Cardiac muscle cell (in vitro differentiated cells and primary cell): ENCODE measurements around the gene PRKAG2. TPM values are rescaled to one million over a fixed set of nuclear protein-coding genes. Genes with fewer than 3 reads are reported as not detected.

ENCODE experiments used
- DNase-seq, 2 donors: peaks; one replicate each; pipeline versions ENCODE4 v3.0.0 to v3.0.0-alpha.2; 2010 to 2017; ENCODE audit warnings: low read depth in 1 of 2, low spot score in 1 of 2
- H3K27ac ChIP-seq: fragments of 200-600 bp; sonication (generic); 2 replicates; pipeline ENCODE4 v1.5.1; 2016
- H3K27me3 ChIP-seq: fragments of 200-600 bp; sonication (generic); 2 replicates; pipeline ENCODE4 v1.6.0; 2016; ENCODE audit warnings: control low read depth
- H3K36me3 ChIP-seq: fragments of 200-600 bp; sonication (generic); 2 replicates; pipeline ENCODE4 v1.5.1; 2016; ENCODE audit warnings: control low read depth
- H3K4me1 ChIP-seq: fragments of 200-600 bp; sonication (generic); 2 replicates; pipeline ENCODE4 v1.8.1; 2017; ENCODE audit warnings: low read depth, mild to moderate bottlenecking, mixed run types
- H3K4me3 ChIP-seq: fragments of 200-600 bp; sonication (generic); 2 replicates; pipeline ENCODE4 v1.5.1; 2016; ENCODE audit warnings: mild to moderate bottlenecking
- H3K9me3 ChIP-seq: fragments of 200-600 bp; sonication (generic); 2 replicates; pipeline ENCODE4 v1.5.1; 2017; ENCODE audit warnings: low read depth, mild to moderate bottlenecking, control low read depth
- polyA plus RNA-seq: library from polyadenylated mRNA; unstranded; fragments of >200 nt; fragmentation: Nextera tagmentation; extraction: Ambion mirVana; gene quantifications from 2 replicates; pipeline ENCODE4 v1.2.1, GENCODE V29; 2016
- total RNA-seq: library from RNA; depleted of rRNA; stranded (reverse); fragments of >200 nt; gene quantifications from 2 replicates; pipeline ENCODE4 v1.2.3, GENCODE V29; 2016
- TF ChIP-seq, protein P1 (sequence below): IDR thresholded peaks from 2 replicates; pipeline ENCODE4 v1.5.1; 2012; ENCODE audit warnings: low read depth, mild to moderate bottlenecking, low read length

Gene PRKAG2
- total and polyA plus RNA-seq, 2 experiments from 2014 or later: 43.4 to 85.3 TPM

GRCh38 chr7:151836191-151836926 lies 40.6 kb downstream of the PRKAG2 start:
- Histone ChIP-seq H3K36me3 (no peaks in the 10 kb centered on the region), H3K4me3 (no peak overlapping the region), H3K4me1 (peaks cover 5% of the 10 kb centered on the region), H3K9me3 (no peaks in the 10 kb centered on the region), H3K27me3 (no peaks in the 10 kb centered on the region), H3K27ac (no peak overlapping the region)
- TF ChIP-seq, protein P1, sequence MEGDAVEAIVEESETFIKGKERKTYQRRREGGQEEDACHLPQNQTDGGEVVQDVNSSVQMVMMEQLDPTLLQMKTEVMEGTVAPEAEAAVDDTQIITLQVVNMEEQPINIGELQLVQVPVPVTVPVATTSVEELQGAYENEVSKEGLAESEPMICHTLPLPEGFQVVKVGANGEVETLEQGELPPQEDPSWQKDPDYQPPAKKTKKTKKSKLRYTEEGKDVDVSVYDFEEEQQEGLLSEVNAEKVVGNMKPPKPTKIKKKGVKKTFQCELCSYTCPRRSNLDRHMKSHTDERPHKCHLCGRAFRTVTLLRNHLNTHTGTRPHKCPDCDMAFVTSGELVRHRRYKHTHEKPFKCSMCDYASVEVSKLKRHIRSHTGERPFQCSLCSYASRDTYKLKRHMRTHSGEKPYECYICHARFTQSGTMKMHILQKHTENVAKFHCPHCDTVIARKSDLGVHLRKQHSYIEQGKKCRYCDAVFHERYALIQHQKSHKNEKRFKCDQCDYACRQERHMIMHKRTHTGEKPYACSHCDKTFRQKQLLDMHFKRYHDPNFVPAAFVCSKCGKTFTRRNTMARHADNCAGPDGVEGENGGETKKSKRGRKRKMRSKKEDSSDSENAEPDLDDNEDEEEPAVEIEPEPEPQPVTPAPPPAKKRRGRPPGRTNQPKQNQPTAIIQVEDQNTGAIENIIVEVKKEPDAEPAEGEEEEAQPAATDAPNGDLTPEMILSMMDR: no peak
- DNase-seq: no peak

DNA sequence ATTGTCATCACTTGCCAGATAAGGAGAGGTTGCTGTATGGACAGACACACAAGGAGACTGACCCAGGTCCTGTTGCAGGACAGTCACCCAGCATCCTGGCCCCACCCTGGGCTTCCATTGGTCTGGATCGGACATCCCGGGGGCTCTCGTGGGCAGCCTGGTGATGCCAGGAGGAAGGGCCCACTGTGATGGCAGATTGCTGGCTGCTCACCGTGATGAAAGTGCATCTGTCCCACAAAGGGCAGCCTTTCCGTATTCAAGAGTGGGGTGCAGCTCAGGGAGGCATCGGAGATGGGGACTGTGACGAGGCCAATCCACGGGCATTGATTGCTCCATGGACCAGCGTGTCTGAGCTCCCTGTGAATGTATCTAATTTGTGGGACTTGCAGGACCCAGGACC lies 41.3 kb downstream of the PRKAG2 start:
- H3K4me3 ChIP-seq: no peak overlapping the region
- no peak for DNase-seq
- H3K9me3 ChIP-seq: no peaks in the 10 kb centered on the region
- H3K4me1 ChIP-seq: peaks cover 5% of the 10 kb centered on the region
- no peak overlapping the region for H3K27ac ChIP-seq
- TF ChIP-seq, protein P1: no peak
- no peaks in the 10 kb centered on the region for H3K36me3 ChIP-seq
- no peaks in the 10 kb centered on the region for H3K27me3 ChIP-seq

- Histone ChIP-seq H3K9me3 (no peaks in the 10 kb centered on the region), H3K4me1 (peaks cover 5% of the 10 kb centered on the region), H3K27ac (no peak overlapping the region), H3K27me3 (no peaks in the 10 kb centered on the region), H3K4me3 (no peak overlapping the region), H3K36me3 (no peaks in the 10 kb centered on the region)
- no peak for DNase-seq
- TF ChIP-seq, protein P1: no peak
Measured at GRCh38 chr7:151834271-151835035, 42.5 kb downstream of the PRKAG2 start.

GRCh38 chr7:151833691-151834090 lies 43.2 kb downstream of the PRKAG2 start:
- H3K36me3 ChIP-seq: no peaks in the 10 kb centered on the region
- no peaks in the 10 kb centered on the region for H3K27me3 ChIP-seq
- no peak overlapping the region for H3K4me3 ChIP-seq
- no peak for DNase-seq
- H3K27ac ChIP-seq: no peak overlapping the region
- TF ChIP-seq, protein P1: no peak
- H3K9me3 ChIP-seq: no peaks in the 10 kb centered on the region
- peaks cover 5% of the 10 kb centered on the region for H3K4me1 ChIP-seq

- Histone ChIP-seq H3K9me3 (no peaks in the 10 kb centered on the region), H3K4me1 (peaks cover 5% of the 10 kb centered on the region), H3K4me3 (no peak overlapping the region), H3K27ac (no peak overlapping the region), H3K36me3 (no peaks in the 10 kb centered on the region), H3K27me3 (no peaks in the 10 kb centered on the region)
- TF ChIP-seq, protein P1: no peak
- no peak for DNase-seq
Measured at GRCh38 chr7:151833213-151833651, 43.7 kb downstream of the PRKAG2 start.
